ENCODE data around the gene FPGT. TPM values are rescaled to one million over a fixed set of nuclear protein-coding genes. Genes with fewer than 3 reads are reported as not detected.
"Not testable (repeated sequence)": the region's sequence is repeated elsewhere in the genome, so short reads cannot be mapped to it uniquely, and the experiment has no call there.

The FPGT gene
- total RNA-seq: 10 to 100 TPM; 11.7 to 12.5 TPM
- long read RNA-seq, transcript FPGT-202 (4 exons, 3,254 nt): major isoform, 10 of 14 reads
- long read RNA-seq, partial matches to known transcripts: 0 of 14 reads
- long read RNA-seq, other reads (novel, unspliced or antisense): 1 of 14 reads

- peak; percentile 95 for DNase-seq
- intact Hi-C loops (cut with DNase I): loop anchor here in 1 of 2 donors (10.0 kb wide), 1 partner anchor 267 kb away; no protein-coding TSS in a partner anchor
- ATAC-seq: peak; percentile 100
Observed at GRCh38 chr1:74197657-74198552, at the start of gene FPGT, which contains the start of gene LRRIQ3. Gene FPGT, plus strand, starts transcription at chr1:74198242. Its CDS starts 37 bp downstream, at chr1:74198279. Gene LRRIQ3, minus strand, starts transcription at chr1:74198176. Its CDS starts 14,492 bp downstream, at chr1:74183684.

GRCh38 chr1:74160046-74160445 is 38.0 kb upstream of the FPGT start:
- no peak for DNase-seq
- intact Hi-C loops (cut with DNase I): no loop called here
- ATAC-seq: no peak

DNA sequence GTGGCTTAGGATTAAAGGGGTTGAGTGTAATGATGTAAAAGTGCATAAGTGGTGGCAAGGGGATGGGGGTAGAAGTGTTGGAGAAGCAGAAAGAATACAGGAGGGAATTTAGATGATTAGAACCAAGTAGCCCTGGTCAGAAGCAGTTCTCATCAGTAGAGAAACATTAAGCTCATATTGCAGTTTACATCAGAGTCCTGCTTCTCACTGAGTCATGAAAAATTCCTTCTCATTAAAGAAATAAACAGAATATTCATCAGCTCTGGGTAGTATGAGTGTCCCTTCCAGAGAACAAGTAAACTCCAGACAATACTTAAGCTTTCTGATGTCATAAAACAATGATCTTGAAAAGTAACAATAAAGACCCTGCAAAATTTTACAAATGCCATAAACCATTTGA is 36.5 kb upstream of the FPGT start:
- ATAC-seq: no peak
- intact Hi-C loops (cut with DNase I): no loop called here
- no peak for DNase-seq

DNA sequence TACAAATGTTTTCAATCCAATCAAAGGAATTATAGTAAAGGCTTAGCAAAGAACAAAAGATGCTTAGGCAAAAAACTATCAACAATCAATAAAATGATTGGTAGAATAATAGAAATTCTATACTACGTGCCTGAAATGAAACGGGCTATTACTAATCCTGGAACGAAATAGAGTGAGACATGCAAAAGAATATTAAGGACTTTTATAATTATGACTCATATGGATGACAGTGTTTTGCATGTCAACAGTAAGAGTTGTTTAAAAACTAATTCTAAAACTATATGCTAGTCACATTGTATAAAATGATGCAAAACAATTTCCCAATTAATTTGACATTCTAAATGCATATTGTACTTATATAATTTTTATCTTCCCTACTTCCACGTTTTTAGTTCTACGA is 35.7 kb upstream of the FPGT start:
- ATAC-seq (no peak), DNase-seq (no peak)
- intact Hi-C loops (cut with DNase I): no loop called here

GRCh38 chr1:74174423-74174822 is 23.6 kb upstream of the FPGT start:
- DNase-seq; ATAC-seq; intact Hi-C loops (cut with DNase I): not testable (repeated sequence)

DNA sequence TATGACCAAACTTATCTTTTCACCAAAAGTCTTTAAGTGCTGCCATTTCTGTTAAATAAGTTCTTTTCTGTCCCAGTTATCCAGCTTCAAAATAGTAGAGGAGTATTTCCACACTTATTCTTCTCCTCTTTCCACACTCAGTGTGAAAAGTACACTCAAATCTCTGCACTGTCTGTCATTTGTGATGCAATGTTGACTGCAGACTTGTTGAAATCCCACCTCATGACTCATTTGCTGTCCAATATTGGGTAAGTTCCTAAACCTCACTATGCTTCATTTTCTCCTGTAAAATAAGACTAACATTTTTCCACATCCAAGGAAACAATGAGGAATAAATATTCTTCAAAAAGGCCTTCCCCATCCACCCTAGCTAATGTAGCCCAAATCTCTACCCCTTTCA is 17.6 kb upstream of the FPGT start:
- no peak for ATAC-seq
- intact Hi-C loops (cut with DNase I): no loop called here
- DNase-seq: no peak

DNA sequence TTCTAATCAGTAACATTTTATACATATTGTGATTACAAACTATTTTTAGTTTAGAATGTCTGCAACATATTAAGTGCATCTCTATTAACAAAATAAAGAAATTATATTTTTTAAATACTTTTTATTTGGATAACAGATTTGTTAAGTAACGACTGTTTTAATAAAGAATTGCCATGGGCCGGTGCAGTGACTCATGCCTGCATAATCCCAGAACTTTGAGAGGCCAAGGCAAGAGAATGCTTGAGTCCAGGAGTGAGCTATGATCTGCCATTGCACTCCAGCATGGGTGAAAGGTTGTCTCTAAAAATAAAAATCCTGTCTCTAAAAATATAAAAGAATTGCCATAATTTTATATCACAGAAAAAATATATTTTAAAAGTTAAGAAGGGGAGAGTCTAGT is 4.1 kb upstream of the FPGT start:
- no peak for ATAC-seq
- intact Hi-C loops (cut with DNase I): loop anchor here in 1 of 2 donors (10.0 kb wide), 1 partner anchor 271 kb away; no protein-coding TSS in a partner anchor
- no peak for DNase-seq

DNA sequence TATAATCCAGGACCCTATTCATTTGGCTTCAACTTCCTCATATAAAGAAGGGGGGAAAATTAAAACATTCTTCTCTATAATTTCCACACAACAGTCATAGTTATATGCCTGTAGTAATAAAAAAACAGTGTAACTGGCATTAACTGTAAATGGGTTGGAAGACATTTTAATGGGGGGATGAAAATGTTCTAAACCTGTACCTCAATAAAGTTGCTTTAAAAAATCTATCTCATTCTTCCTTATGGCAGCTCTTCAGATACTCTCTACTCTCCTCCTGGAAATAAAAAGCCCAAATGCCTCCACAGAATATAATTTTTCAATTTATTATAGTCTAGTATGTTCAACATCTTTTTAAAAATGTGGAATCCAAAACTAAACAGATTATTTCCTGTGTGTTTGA is 2.7 kb upstream of the FPGT start:
- ATAC-seq (no peak), DNase-seq (no peak)
- intact Hi-C loops (cut with DNase I): loop anchor here in 1 of 2 donors (10.0 kb wide), 1 partner anchor 269 kb away; no protein-coding TSS in a partner anchor

- DNase-seq (no peak), ATAC-seq (no peak)
- intact Hi-C loops (cut with DNase I): loop anchor here in 1 of 2 donors (10.0 kb wide), 1 partner anchor 268 kb away; no protein-coding TSS in a partner anchor
Observed at GRCh38 chr1:74197255-74197654, 787 bp upstream of the FPGT start.

DNA sequence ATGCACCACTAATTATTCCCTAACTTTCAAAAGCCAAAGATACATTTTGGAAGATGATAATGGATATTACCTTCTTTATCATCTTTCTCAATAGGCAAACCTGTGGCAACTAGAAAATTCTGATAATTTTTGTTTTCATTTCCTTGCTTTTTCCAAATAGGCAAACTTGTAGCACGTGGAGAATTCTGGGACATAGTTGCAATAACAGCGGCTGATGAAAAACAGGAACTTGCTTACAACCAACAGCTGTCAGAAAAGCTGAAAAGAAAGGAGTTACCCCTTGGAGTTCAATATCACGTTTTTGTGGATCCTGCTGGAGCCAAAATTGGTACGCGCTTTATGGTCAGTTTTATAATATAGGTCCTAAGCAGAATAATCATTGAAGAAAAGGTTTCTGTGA is 1.5 kb downstream of the FPGT start:
- ATAC-seq (no peak), DNase-seq (no peak)
- intact Hi-C loops (cut with DNase I): loop anchor here in 1 of 2 donors (10.0 kb wide), 1 partner anchor 265 kb away; no protein-coding TSS in a partner anchor

DNA sequence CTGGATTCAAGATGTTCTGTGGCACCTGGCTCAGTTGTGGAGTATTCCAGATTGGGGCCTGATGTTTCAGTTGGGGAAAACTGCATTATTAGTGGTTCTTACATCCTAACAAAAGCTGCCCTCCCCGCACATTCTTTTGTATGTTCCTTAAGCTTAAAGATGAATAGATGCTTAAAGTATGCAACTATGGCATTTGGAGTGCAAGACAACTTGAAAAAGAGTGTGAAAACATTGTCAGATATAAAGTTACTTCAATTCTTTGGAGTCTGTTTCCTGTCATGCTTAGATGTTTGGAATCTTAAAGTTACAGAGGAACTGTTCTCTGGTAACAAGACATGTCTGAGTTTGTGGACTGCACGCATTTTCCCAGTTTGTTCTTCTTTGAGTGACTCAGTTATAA is 7.2 kb downstream of the FPGT start:
- DNase-seq (no peak), ATAC-seq (no peak)
- intact Hi-C loops (cut with DNase I): no loop called here

GRCh38 chr1:74215229-74215628 is 17.2 kb downstream of the FPGT start:
- no peak for ATAC-seq
- no peak for DNase-seq
- intact Hi-C loops (cut with DNase I): no loop called here

DNA sequence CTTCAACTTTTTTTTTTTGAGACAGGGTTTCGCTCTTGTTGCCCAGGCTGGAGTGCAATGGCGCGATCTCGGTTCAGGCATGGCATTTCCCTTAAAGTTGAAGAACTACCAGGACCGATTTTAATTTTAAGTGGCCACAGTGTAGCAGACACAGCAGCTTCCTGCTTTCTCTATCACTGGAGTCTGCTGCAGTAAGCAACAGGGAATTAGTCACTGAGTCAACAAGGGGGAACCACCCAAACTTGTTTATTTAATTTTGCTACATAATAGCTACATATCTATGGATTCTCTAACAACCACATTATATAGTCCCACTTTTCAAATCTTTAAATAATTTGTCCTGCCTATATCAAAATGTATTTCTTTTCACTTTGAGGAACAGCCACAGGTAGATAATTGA is 24.7 kb downstream of the FPGT start:
- DNase-seq: no peak
- intact Hi-C loops (cut with DNase I): no loop called here
- no peak for ATAC-seq

GRCh38 chr1:74223453-74223852 is 25.4 kb downstream of the FPGT start:
- DNase-seq (no peak), ATAC-seq (no peak)
- intact Hi-C loops (cut with DNase I): no loop called here

DNA sequence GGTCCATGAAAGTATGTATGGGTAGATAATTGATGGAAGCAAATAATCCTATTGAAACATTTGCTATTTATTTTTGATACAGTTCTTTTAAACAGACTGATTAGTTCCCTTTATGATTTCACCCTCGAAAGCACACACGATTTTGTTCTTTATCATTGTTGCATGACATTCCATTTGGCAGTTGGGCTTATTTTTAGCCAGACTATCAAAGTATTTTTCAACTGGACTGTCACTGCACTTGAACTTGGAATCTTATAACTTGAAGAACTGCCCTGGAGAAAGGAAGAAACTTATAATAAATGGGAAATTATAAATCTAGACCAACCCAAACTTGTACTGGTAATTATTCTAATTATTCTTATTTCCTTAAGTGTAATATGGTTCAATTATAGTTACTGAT is 37.1 kb downstream of the FPGT start, which contains the start of gene TNNI3K:
TSS of gene TNNI3K (plus strand) at position 235 of the 400 bp plus-strand sequence. CDS start at position 300, 65 bp downstream.
- ATAC-seq (no peak), DNase-seq (no peak)
- intact Hi-C loops (cut with DNase I): no loop called here

DNA sequence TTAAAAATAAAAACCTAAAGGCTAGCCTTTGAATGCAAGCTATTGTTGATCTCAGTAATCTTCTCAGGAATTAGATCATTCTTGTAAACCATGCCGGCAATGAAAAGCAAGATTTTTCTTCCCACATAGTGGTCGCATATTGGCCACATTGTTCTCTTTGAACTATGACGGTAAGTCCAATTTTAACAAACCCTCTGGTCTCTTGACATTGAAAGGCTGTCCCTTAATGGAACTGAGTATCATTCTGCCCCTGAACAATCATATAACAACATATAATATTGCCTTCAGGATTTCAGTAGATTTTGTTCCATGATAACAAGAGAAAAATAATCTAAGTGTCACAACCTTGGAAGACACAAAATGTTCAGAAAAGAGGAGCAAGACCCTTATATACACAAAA is 38.4 kb downstream of the FPGT start:
- ATAC-seq: no peak
- DNase-seq: no peak
- intact Hi-C loops (cut with DNase I): no loop called here

DNA sequence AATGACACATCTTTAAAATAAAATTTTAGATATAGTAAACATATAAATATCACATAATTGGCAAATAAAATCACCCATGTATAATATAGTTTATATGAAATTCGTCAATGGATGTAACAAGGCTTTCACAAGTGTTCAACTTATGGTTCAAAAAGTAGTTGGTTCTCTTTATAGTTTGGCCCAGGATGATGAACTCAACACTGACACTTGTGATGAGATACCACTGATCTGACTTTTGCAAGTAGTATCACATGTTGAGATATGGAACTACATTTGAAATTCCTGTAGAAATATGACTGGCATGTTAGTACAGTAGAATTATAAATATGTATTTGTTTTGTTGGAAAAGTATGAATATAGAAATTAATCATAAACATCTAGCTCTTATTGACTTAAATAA is 39.0 kb downstream of the FPGT start:
- no peak for DNase-seq
- intact Hi-C loops (cut with DNase I): no loop called here
- no peak for ATAC-seq

GRCh38 chr1:74237787-74238186 is 39.7 kb downstream of the FPGT start:
- DNase-seq: no peak
- intact Hi-C loops (cut with DNase I): no loop called here
- ATAC-seq: no peak

- intact Hi-C loops (cut with DNase I): no loop called here
- DNase-seq: no peak
- ATAC-seq: no peak
Observed at GRCh38 chr1:74245168-74245772, 47.2 kb downstream of the FPGT start.

DNA sequence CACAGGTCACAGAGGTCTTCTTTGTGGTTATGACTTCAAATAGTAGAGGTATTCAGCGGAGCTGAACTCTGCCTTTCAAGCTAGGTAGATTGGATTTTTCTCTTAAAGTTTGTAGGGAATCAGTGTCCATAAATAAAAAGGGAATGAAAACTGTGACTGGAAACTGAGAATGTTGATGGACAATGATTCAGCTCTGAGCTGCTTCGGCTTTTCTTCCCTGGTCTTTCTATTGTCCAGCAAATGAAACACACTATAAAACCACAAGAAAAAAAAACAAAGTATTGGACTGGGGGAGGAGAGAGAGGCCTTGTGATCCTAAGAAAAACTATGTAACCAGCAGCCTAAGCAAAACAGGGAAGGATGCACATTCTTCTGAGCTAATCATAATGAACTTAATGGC is 48.3 kb downstream of the FPGT start:
- no peak for ATAC-seq
- intact Hi-C loops (cut with DNase I): no loop called here
- DNase-seq: no peak

Measured in left cardiac atrium (tissue), 4 donors.